HG02870 (cell line): Measurements from ENCODE around the gene DIO1.
"Not testable (repeated sequence)": the region's sequence is repeated elsewhere in the genome, so short reads cannot be mapped to it uniquely, and the experiment has no call there.

Experiments used
- ATAC-seq: cut with Tn5 transposase; IDR thresholded peaks from one replicate; pipeline ENCODE4 v1.9.1; 2021; ENCODE audit warnings: mild to moderate bottlenecking, moderate library complexity; ENCODE audit not compliant: unreplicated experiment

The DIO1 gene

DNA sequence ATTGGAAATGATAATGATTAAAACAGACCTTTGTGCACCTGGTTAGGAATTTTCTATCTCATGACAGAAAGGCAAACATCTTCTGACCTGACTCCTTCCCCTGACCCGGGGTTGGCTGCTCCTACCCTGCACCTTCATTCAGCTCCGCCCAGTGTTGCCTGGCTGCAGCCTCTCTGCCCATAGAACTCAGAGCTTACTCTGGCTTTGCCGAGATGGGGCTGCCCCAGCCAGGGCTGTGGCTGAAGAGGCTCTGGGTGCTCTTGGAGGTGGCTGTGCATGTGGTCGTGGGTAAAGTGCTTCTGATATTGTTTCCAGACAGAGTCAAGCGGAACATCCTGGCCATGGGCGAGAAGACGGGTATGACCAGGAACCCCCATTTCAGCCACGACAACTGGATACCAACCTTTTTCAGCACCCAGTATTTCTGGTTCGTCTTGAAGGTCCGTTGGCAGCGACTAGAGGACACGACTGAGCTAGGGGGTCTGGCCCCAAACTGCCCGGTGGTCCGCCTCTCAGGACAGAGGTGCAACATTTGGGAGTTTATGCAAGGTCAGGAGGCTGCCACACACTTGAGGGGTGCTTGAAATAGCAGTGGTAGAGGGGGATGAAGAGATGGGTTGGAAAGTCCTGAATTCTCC lies at the start of gene DIO1:
Gene DIO1, plus strand, starts transcription at position 189 of the 638 bp plus-strand sequence. Its CDS starts 24 bp downstream, at position 213.
- ATAC-seq, result no peak

- ATAC-seq, result no peak
These were observed 46.0 kb upstream of the DIO1 start for GRCh38 chr1:53847980-53848379.

DNA sequence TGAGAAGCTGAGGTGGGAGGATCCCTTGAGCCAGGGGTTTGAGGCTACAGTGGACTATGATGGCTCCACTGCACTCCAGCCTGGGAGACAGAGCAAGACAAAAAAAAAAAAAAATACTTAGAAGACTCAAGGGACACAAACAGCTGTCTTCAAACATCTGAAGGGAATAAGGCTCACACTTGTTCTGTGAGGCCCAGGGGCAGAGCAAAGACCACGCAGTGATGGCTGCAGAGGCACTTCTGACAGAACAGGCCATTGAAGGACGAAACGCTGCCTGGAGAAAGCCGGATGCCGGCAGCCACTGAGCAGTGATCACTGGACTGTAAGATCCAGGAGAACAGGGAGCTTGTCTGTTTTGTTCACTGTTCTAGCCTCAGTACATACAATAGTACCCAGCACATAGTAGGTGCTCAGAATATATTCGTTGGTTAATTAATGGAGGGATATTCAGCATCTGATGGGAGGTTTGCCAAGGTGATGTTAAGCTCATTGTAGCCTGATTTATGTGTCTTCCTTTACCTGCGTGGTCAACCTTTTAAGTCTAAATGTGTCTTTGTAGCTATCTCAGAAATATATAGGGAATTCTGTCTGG lies 43.8 kb upstream of the DIO1 start:
- ATAC-seq, result no peak

DNA sequence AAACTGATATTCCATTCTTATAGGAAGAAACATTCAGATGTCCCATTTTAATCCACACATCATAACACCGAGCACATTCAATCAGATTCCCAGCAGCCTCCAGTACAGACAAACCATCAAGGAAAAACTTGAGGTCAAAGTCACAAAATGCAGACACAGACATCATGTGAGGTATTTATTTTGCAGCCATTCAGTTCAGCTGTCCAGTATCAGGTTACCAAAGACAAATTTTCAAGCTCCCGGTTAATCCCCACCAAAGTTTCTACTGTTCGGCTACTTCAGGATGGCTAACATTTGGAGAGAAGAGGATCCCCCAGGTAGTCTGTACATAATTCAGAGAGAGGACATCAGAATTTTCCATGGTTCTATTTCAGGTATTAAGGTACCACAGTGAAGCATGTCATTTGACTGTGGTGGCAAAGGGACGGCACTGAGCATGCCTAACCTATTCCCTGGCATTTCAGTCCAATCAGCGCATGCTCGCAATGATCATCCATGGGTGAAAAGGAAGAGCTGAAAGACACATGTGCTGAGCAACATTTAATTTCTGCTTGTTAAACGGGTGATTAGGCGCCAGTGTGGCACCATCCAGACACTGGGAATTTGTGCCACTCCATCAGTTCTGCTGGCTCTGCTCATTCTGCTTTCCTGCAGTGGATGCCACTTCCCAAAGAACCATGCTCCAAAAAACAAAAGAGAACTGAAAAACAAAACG lies 42.3 kb upstream of the DIO1 start:
- ATAC-seq, result no peak

- no peak for ATAC-seq
These were observed 33.0 kb upstream of the DIO1 start for GRCh38 chr1:53860967-53861411.

DNA sequence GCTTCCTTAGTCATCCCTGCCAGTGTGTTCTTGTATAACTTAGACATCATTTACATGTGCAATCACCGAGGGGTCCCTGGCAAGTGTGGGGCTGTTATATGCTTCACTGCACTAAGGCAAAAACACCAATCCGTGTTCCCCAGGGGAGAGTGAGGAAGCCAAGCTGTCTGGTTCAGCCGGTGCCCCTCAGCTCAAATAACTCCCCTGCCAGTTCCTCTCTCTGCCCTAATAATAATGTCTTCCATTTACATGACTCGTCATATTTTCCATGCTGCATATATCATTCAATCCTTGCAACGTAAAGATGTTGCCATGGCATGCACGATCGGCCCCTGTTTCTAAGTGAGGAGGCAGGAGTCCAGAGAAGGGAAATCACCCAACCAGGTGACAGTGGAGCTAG lies 31.5 kb upstream of the DIO1 start:
- no peak for ATAC-seq

- ATAC-seq, result no peak
These were observed 25.4 kb upstream of the DIO1 start for GRCh38 chr1:53868565-53868964.

DNA sequence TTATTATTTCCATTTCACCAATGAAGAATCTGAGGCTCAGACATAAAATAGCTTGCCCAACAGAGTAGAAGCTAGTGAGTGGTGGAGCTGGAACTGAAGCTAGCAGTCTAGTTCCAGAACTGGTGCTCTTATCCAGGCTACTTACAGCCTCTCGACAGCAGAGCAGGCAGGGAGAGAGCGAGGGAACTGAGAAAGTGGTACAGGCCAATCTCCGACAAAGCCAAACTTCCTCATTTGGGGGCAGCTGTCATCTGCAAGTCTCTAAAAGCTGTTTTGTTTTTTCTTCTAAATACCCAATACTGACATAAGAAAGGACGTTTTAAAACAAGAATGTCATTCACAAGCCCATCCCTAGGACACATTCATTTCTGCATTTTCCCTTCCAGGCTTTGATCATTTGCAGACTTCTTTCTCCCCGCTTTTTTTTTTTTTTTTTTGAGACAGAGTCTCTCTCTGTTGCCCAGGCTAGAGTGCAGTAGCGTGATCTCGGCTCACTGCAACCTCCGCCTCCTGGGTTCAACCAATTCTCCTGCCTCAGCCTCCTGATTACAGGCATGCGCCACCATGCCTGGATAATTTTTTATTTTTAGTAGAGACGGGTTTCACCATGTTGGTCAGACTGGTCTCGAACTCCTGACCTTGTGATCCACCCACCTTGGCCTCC lies 24.4 kb upstream of the DIO1 start:
- ATAC-seq, result no peak

- no peak for ATAC-seq
These were observed 22.8 kb upstream of the DIO1 start for GRCh38 chr1:53871221-53871620.

- no peak for ATAC-seq
These were observed 22.1 kb upstream of the DIO1 start for GRCh38 chr1:53871773-53872484.

DNA sequence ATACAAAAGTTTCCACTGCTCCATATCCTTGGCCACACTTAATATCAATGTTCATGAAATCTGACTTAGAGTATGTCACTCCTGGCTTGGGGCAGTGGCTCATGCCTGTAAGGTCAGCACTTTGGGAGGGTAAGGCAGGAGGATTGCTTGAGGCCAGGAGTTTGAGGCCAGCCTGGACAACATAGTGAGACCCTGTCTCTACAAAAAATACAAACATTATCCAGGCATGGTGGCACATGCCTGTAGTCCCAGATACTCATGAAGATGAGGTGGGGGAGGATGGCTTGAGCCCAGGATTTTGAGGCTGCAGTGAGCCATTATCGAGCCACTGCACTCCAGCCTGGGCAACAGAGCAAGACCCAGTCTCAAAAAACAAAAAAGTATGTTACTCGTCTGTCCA lies 18.8 kb upstream of the DIO1 start:
- not testable (repeated sequence) for ATAC-seq

DNA sequence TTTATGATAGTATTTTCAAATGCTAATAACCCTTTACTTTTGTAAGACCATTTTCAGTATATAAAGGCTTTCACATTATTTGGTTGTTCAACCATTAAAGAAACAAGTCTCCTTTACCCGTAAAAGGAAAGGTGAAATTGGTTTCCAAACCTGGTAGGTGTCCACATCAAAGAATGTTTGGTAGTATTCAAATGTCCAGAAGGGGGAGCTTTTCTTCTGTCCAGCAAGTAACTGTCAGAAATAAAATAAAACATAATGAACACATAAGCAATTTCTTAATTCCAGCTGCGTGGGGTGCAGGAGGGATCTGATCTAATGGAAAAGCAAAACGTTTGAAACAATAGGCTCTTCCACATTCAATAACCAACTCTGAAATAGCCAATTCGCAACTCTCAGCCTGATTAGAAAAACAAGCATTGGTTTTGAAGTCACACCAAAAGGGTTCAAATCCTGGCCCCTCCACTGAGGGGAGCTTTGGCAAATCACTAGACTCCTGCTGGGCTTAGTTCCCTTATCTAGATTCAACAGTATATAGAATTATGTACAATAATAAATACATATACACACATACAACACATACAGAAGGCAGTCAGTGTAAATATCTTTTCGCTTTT lies 15.4 kb upstream of the DIO1 start:
- ATAC-seq, result no peak

DNA sequence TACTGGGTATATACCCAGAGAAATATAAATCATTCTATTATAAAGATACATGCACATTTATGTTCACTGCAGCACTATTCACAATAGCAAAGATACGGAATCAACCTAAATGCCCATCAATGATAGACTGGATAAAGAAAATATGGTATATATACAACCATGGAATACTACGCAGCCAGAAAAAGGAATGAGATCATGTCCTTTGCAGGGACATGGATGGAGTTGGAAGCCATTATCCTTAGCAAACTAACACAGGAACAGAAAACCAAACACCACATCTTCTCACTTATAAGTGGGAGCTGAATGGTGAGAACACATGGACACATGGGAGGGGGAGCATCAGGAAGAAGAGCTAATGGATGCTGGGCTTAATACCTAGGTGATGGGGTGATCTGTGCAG lies 12.1 kb upstream of the DIO1 start:
- not testable (repeated sequence) for ATAC-seq

DNA sequence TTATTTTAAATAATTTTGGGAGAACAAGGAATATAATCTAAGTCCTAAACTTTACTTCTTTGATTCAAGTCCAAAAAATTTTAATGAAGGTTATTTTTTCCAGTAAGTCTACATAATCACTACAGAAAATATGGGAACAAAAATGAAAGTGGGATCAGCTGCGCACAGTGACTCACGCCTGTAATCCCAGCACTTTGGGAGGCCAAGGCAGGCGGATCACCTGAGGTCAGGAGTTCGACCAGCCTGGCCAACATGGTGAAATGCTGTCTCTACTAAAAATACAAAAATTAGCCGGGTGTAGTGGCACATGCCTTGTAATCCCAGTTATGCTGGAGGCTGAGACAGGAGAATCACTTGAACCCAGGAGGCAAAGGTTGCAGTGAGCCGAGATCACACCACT lies 10.4 kb upstream of the DIO1 start:
- ATAC-seq, result not testable (repeated sequence)

DNA sequence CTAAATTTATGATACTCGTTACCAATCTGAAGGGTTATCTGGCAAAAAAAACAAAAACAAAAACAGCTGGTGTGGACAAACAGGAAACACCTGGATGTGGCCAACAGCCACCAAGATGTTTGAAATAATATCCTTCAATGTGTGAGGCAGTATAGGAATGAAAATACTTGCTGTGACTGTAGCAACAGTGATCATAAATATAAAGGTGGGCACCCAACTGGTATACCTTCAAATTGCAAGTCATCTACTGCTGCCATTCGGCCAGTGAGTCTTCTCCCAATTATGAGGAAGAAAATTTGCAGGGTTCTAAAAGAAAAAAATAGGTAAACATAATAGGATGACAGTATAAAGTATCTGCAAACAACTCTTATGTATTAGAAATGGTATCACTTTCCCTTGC lies 5.3 kb upstream of the DIO1 start:
- no peak for ATAC-seq

DNA sequence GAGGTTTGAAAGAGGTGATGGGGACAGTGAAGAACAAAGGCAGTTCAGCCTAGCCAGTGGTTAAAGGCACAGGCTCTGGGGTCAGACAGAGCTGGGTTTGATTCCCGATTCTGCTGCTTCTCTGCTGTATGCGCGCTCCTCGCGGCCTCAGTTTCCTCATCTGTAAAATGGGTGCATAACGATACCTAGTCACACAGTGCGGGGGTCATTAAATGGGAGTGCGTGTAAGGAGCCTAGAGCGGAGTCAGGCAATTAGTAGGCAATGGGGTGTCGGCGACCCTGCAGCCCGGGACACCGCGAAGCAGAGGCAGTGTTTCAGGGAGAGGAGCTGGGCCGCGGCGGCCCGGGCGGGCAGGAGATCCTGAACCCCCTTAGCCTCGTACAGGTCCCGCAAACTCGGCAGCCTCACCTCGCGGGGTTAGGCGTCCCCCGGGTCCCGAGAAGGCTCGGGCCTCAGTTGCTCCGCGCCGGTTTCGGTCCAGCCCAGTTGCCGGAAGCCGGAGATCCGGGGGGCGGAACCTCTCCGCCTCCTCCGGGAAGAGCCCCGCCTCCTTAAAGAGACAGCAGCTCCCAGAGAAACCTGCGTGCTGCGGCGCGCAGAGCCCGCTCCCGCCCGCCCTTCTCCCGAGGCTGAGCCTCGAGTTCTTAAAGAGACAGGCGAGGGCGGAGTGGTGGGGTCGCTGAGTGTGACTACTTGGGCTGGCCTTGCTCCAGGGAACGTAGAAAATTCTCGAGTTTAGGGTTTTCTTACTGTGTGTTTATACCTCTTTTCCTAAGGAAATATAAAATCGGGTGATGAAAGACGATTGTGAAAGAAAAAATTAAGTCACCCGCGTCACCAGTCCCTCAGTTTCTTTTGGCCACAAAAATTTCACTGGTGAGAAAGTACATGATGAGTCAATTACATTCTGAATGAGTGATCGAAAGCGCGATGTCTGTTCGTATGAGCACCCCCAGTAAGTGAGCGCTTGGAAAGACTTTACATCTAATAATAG lies 4.4 kb upstream of the DIO1 start, which contains the start of gene YIPF1:
Gene YIPF1, minus strand, starts transcription at position 494 of the 995 bp plus-strand sequence. CDS start 860 bp downstream, outside the sequence.
- ATAC-seq, result peak; percentile 75

DNA sequence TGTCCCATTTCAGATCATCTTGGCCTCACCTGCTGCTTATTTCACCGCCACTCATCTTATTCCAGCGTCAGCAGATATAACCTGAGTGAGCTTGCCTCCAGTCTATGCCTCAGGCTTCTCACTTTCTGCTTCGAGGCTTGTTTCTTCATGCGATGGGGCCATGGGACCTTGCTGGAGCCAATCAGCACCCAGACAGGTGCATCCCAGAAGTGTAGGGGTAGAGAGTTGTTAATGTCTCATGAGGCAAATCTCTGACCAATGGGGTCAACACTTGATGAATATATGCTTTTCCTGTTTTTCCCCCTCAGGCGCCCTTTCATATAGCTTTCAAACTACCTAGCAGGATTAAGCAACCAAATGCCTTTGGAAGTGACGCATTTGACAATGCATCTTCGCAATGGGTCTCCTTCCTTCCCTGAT lies 3.5 kb upstream of the DIO1 start:
- ATAC-seq, result peak; percentile 12

- ATAC-seq, result no peak
These were observed 3.0 kb upstream of the DIO1 start for GRCh38 chr1:53891018-53891417.

DNA sequence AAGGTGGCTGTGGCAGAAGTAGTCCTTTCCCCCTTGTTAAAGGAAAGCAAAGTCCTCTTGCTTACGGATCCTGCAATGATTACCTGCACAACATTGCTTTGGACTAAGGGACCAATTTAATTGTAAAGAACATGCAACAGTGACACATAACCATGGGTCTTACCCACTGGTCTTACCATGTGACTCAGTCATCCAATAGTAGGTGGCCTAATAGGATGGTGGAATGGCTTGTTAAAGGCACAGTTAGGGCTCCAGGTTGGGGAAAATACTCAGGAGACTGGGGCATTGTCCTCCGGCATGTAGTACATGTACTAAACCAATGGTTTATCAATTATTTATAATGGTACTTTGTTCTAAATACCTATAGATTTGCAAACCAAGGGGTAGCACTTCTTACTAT lies 2.3 kb upstream of the DIO1 start:
- no peak for ATAC-seq
